ENCODE data around the gene ATOH8. TPM values are rescaled to one million over a fixed set of nuclear protein-coding genes. Genes with fewer than 3 reads are reported as not detected.

The ATOH8 gene
- total RNA-seq, 3 donors from 2014 or later = 1.9 to 8.7 (median 2.8) TPM

GRCh38 chr2:85720533-85720932 is 33.3 kb upstream of the ATOH8 start:
- Histone ChIP-seq H3K4me3 (no peak overlapping the region), H3K36me3 (ENCODE audit: low read depth) (no peaks in the 10 kb centered on the region), H3K4me1 (ENCODE audit: low read depth) (no peaks in the 10 kb centered on the region), H3K9me3 (no peaks in the 10 kb centered on the region)
- no peak for ATAC-seq
- DNase-seq = no peak
- no peak for TF ChIP-seq CTCF (IDR thresholded peaks at IDR 0.05)
- intact Hi-C loops (cut with DNase I, micrococcal nuclease) = no loop called here

GRCh38 chr2:85721641-85722040 is 32.1 kb upstream of the ATOH8 start:
- ATAC-seq (no peak), DNase-seq (no peak)
- no peak for TF ChIP-seq CTCF (IDR thresholded peaks at IDR 0.05)
- Histone ChIP-seq H3K4me1 (ENCODE audit: low read depth) (no peaks in the 10 kb centered on the region), H3K9me3 (no peaks in the 10 kb centered on the region), H3K36me3 (ENCODE audit: low read depth) (no peaks in the 10 kb centered on the region), H3K4me3 (no peak overlapping the region)
- intact Hi-C loops (cut with DNase I, micrococcal nuclease) = no loop called here

GRCh38 chr2:85722519-85722918 is 31.3 kb upstream of the ATOH8 start:
- no peaks in the 10 kb centered on the region for H3K9me3 ChIP-seq
- no peak for TF ChIP-seq CTCF (IDR thresholded peaks at IDR 0.05)
- no peaks in the 10 kb centered on the region for H3K4me1 ChIP-seq (ENCODE audit: low read depth)
- no peaks in the 10 kb centered on the region for H3K36me3 ChIP-seq (ENCODE audit: low read depth)
- ATAC-seq (no peak), DNase-seq (no peak)
- no peak overlapping the region for H3K4me3 ChIP-seq
- intact Hi-C loops (cut with DNase I, micrococcal nuclease) = no loop called here

- TF ChIP-seq CTCF (IDR thresholded peaks at IDR 0.05) = no peak
- no peak overlapping the region for H3K4me3 ChIP-seq
- no peak for ATAC-seq
Measured at GRCh38 chr2:85723707-85724360, 30.0 kb upstream of the ATOH8 start.

GRCh38 chr2:85724731-85725181 is 29.0 kb upstream of the ATOH8 start:
- ATAC-seq (no peak), DNase-seq (no peak)
- H3K4me1 ChIP-seq (ENCODE audit: low read depth) = no peaks in the 10 kb centered on the region
- no peaks in the 10 kb centered on the region for H3K9me3 ChIP-seq
- no peak for TF ChIP-seq CTCF (IDR thresholded peaks at IDR 0.05)
- no peaks in the 10 kb centered on the region for H3K36me3 ChIP-seq (ENCODE audit: low read depth)
- no peak overlapping the region for H3K4me3 ChIP-seq
- intact Hi-C loops (cut with DNase I, micrococcal nuclease) = loop anchor here in 1 of 2 donors (5.0 kb wide), 1 partner anchor 93 kb away; no protein-coding TSS in a partner anchor

More at GRCh38 chr2:85723707-85724360, 30.0 kb upstream of the ATOH8 start:
- Histone ChIP-seq H3K36me3 (ENCODE audit: low read depth) (no peaks in the 10 kb centered on the region), H3K4me1 (ENCODE audit: low read depth) (no peaks in the 10 kb centered on the region), H3K9me3 (no peaks in the 10 kb centered on the region)
- intact Hi-C loops (cut with DNase I, micrococcal nuclease) = no loop called here
- no peak for DNase-seq
